Activated CD8-positive, alpha-beta memory T cell treated with anti-CD3 and anti-CD28 coated beads, Interleukin-2, amount 50 U/mL, for 48 hours (primary cell): ENCODE data around the gene MRPL11.

Source experiments
- DNase-seq: peaks from one replicate; pipeline ENCODE4 v3.0.0-alpha.2; 2020

Gene MRPL11

GRCh38 chr11:66438504-66439466, at the start of gene MRPL11:
MRPL11 (minus strand) TSS chr11:66438848; CDS start chr11:66438754, 94 bp downstream.
- peak; percentile 89 for DNase-seq

GRCh38 chr11:66484806-66485380, 46.2 kb upstream of the MRPL11 start:
- no peak for DNase-seq

DNA sequence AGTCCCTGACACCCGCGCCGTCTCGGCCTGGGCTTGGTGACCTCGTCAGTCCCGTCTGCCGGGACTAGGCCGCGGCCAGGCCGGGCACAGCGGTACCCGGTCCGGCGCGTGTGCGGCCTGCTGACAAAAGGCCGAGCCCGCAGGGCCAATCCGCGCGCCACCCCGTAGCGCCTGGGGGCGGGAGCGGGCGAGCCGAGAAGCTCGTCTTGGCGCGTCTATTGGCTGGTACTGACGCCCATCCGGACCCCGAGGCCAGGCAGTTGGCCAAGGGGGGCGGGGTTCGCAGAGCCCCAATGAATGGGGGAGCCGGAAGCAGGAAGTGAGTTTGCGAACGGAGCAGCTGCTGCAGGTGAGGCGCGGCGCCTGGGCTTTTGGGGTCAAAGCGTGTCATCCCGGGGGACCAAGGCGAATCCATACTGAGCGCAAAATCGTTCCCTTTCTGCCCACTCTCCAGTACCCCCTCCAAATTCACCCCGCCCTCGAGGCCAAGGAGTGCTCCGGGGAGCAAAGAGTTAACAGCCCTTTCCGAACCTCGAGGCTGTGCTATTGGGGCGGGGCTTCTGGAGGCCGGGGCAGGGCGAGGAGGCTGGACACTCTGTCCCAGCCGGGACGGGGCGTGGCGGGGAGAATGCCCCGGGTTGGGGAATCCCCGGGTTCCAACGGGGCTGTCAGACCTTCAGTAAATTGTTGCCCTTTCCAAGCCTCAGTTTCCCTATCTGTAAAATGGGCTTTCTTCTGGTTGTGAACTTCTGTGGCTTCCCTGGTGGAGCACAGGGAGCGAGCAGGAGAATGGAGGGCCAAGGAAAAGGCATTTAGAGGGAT, 41.7 kb upstream of the MRPL11 start, which contains the start of gene DPP3:
Gene DPP3 (plus strand): TSS at position 318 of the 822 bp plus-strand sequence. CDS start 1,767 bp downstream, outside the sequence.
- peak; percentile 95 for DNase-seq

DNA sequence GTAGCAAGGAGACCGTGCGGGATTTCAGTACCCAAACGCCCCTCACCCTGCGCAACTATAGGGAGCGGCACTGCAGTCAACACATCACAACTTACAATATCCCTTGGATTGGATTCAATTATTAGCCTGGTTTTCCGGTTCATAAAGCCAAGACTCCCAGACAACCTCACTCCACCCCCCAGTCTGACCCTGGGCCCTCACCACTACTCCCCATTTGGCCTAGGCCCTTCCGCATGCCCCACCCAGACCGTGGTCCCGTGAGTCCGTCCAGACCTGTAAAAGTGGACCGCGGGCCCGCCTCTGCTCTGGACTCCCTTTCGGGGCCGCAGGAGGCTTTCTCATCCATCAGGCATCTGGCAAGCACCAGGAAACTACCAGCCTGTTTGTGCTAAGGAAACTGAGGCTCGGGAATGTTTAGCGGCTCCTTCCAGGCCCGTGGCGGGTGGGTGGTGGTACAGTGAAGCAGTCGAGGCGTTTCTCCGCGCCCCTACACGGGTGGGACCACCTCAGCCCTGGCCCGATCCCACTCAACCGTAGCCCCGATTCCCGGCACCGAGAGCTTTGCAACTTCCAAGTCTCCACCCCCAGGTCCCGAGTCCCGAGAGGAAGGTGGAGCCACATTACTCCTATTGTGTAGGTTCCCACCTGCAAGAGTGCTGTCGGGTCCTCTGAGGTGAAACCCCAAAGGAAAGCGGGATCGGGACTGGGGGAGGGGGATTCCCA, 40.9 kb upstream of the MRPL11 start:
- DNase-seq: no peak

DNA sequence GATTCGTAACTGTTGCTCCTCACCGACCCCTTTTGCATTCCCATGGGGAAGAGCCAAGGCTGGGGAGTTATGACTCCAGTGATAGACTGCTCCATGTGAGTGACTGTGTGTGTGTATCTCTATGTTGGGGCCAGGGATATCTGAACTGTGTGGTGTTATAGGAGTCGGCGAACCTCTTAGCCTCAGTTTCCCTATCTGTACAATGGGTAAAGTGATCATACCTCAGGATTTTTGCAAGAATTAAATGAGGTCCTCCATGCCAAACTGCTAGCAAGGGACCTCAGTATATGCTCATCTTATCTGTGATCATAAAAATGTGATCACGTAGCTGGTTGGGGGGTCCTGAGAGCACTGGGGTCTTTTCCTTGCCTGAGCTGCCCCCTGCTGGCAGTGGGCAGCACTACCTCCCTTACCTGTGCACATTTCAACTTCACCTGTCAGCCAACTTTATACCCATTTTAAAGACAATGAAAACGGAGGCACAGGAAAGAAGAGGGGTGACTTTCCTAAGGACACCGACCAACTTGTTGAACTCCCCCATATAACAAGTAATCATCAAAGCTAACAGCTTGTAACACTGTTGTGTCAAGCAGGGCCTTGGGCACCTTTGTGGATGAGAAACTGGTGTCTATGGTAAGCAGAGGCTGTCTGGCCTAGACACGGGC, 40.2 kb upstream of the MRPL11 start:
- peak; percentile 66 for DNase-seq

DNA sequence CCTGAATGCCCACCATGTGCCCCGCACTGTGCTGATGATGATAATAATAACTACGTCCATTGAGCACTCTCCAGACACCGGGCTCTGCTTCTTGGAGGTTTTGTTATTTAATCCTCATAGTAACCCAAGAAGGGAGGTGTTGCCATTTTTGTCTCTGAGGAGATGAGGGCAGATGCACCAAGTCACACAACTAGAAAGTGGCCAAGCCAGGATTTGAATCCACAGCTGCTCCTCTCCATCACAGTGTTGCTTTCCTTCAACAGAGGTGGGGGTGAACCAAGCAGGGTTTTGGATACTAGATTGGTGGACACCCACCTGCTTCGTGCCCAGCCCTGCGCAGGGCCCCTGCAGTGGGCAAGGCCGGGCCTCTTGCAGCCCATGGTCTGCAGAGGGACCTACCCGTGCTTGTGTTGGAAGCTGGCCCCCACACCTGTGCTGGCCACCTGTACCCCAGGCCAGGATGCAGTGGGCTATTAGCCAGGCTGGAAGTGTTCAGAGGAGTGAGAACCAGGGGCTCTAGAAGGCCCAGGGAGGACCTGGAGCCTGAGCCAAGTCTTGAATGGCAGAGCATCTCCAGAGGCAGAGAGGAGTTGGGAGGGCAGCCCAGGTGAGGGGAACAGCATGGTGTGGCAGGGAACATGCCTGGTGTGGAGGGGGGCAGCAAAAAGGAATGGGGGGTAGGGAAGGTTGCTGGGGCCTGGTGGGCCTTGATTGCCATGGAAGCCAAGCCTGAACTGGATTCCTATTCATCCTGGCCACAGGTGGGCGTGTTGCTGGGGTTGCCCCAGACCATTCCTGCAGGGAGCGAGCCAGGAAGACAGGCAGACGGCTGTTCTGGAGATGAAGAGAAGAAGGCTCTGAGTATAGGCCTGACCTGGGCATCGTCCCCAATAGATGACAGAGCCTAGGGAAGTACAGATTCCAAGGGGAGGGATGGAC, 38.9 kb upstream of the MRPL11 start:
- DNase-seq: no peak

DNA sequence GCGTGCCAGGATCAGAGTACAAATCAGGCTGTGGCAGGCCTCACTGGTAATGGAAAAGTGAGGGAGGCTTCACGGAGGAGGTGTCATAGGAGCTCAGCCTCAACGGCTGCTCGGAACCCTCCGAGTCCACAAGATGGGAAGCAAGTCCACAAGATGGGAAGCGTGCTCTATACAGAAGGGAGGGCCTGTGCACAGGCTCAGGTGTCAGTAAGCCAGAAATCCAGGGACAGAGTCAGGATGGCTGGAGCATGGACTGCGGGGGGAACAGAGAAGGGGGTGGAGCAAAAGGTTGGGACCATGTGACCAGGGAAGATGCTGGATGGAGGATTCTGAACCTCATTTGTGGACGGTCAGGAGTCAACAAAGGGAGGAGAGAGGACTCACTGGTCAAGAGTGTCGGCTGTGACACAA, 38.2 kb upstream of the MRPL11 start:
- no peak for DNase-seq

GRCh38 chr11:66476173-66476840, 37.7 kb upstream of the MRPL11 start:
- DNase-seq: no peak

DNA sequence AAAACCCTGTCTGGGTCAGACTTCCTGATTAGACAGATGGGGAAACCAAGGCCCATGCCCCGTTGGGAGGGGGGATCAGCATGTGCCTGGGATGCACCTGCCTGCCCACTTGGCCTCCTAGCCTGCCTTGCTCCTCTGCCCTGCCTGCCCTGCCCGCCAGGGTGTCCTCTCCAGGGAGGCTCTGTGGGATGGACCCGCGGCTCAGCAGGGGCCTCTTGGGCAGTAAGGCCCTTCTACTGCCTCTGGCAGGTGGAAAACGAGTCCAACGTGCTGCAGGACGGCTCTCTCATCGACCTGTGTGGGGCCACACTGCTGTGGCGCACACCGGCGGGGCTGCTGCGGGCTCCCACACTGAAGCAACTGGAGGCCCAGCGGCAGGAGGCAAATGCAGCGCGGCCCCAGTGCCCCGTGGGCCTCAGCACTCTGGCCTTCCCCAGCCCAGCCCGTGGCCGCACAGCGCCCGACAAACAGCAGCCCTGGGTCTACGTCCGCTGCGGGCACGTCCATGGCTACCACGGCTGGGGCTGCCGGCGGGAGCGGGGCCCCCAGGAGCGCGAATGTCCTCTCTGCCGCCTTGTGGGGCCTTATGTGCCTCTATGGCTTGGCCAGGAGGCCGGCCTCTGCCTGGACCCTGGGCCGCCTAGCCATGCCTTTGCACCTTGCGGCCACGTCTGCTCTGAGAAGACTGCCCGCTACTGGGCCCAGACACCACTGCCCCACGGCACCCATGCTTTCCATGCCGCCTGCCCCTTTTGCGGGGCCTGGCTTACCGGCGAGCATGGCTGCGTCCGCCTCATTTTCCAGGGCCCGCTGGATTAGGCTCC, 36.9 kb upstream of the MRPL11 start:
- no peak for DNase-seq

- no peak for DNase-seq
Observed at GRCh38 chr11:66473608-66474515, 35.2 kb upstream of the MRPL11 start.

DNA sequence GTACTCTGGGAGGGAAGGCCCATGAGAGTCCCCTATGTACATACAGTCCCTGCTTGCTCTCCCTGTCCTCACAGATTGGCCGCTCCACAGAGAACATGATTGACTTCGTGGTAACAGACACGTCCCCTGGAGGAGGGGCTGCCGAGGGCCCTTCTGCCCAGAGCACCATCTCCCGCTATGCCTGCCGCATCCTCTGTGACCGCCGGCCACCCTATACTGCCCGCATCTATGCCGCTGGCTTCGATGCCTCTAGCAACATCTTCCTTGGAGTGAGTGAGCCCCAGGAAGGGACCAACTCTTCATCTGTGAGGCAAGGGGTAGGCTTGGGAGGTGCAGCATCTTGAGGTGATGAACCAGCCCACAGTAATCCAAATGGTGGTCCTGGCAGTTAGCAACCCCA, 34.5 kb upstream of the MRPL11 start:
- DNase-seq: no peak

- DNase-seq: no peak
Observed at GRCh38 chr11:66472054-66472453, 33.4 kb upstream of the MRPL11 start.

DNA sequence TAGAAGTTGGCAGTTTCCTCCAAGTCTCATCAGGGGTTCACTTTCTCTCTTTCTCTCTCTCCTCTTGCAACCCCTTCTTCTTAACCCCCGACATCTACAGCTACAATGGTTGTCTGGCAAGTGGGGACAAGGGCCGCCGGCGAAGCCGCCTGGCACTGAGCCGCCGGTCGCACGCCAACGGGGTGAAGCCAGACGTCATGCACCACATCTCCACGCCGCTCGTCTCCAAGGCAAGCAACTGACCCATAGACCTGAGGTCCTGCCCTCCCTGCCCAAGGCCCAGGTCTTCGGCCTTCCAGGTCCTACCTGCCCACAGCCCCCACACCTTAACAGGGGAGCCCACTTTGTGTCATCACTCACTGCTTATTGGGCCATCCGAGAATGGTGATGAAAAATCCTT, 32.5 kb upstream of the MRPL11 start:
- DNase-seq: no peak

- DNase-seq: no peak
Observed at GRCh38 chr11:66470015-66470414, 31.4 kb upstream of the MRPL11 start.

DNA sequence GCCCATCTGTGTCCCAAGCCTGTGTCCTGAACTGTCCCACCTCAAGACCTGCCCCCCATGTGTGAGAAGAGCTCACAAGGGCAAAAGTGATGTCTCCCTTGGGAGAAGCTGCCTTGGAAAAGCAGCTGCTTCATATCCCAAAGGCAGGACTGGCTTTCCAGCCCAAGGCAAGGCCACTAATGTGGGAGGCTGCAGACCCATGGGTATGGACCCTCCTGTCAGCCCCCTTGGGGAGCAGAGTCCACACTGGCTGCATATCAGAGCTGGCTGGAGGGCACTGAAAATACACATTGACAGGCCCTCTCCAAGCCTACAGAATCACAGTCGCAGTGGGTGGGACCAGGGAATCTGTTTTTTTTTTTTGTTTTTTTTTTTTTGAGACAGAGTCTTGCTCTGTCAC, 30.8 kb upstream of the MRPL11 start:
- no peak for DNase-seq

GRCh38 chr11:66468691-66469090, 30.0 kb upstream of the MRPL11 start:
- DNase-seq: no peak

GRCh38 chr11:66467756-66468155, 29.1 kb upstream of the MRPL11 start:
- DNase-seq: no peak

DNA sequence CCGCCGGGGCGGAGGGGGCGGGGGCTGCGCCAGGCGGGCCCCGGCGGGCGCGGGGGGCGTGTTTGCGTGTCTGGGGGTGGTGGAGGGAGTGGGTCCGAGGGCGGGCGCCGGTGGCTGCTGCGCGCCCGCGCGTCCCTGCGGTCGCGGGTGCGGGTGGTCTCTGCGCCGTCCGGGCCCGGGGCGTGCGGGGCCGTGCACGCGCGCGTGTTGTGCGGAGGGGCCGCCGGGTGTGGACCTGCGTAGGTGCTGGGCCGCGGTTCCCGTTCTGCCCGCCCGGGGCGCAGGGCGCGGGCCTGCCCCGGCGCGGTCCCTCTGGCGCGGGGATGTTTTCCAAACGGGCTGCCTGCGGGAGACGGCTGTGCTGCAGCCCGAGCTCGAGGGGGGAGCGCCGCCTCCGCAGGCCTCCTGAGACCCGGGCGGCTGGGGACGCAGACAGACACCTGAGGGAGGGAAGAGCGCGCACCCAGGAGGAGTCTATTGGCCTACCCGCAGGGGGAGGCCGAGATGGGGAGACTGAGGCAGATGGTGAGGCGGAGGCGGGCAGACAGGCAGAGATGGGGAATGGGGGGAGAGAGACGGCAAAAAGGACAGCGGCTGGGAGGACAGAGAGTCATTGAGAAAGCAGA, 28.5 kb upstream of the MRPL11 start:
- peak; percentile 76 for DNase-seq
